ENCODE results near the gene ZNF625.
A peak's percentile ranks its signal among the peaks of the same experiment; 100 is the strongest.

ZNF625 gene

GRCh38 chr19:12156223-12157058, at the start of gene ZNF625:
ZNF625 (minus strand) TSS chr19:12156734; CDS start chr19:12156558, 176 bp downstream.
- H3K27me3 Mint-ChIP-seq: peaks cover 22% of the 10 kb centered on the region
- peak within 1 kb of the TSS; percentile 83 for H3K4me3 Mint-ChIP-seq
- ATAC-seq (replicated peaks; ENCODE audit: extremely low read depth, poor library complexity, severe bottlenecking): peak; percentile 36
- H3K9me3 Mint-ChIP-seq: no peaks in the 10 kb centered on the region
- peaks cover 9% of the 10 kb centered on the region for H3K4me1 Mint-ChIP-seq
- H3K36me3 Mint-ChIP-seq (ENCODE audit: insufficient read depth): no peaks in the 10 kb centered on the region
- peak within 1 kb of the TSS; percentile 64 for H3K27ac Mint-ChIP-seq (ENCODE audit: low read depth)
- DNase-seq (ENCODE audit: low spot score in 2 of 2): no peak

GRCh38 chr19:12205296-12205695, 48.8 kb upstream of the ZNF625 start:
- H3K9me3 Mint-ChIP-seq: peaks cover 14% of the 10 kb centered on the region
- ATAC-seq (replicated peaks; ENCODE audit: extremely low read depth, poor library complexity, severe bottlenecking): no peak

DNA sequence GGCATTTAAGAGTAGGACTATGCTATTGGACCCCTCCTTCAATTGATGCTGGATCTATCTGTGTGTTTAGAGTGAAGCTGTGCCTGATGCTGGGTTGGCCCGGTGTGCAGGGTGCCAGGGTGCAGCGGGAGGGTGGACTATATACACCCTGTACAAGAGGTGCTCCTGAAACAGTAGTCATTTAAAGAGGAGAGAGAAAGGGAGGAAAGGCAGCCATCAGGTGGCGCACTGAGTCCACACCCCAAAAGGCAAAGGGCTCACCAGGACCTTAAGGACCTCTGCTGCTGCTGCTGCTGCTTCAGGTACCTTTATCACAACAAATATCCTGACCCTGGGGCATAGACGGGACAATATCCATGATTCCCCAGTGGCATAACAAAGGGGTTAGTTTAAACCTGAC, 45.7 kb upstream of the ZNF625 start:
- no peaks in the 10 kb centered on the region for H3K27me3 Mint-ChIP-seq
- DNase-seq (ENCODE audit: low spot score in 2 of 2) (peak in 1 of 2 donors; percentile 18), ATAC-seq (replicated peaks; ENCODE audit: extremely low read depth, poor library complexity, severe bottlenecking) (no peak)
- H3K9me3 Mint-ChIP-seq: peaks cover 13% of the 10 kb centered on the region
- no peaks in the 10 kb centered on the region for H3K4me1 Mint-ChIP-seq
- H3K4me3 Mint-ChIP-seq: no peak overlapping the region
- H3K27ac Mint-ChIP-seq (ENCODE audit: low read depth): no peak overlapping the region
- H3K36me3 Mint-ChIP-seq (ENCODE audit: insufficient read depth): no peaks in the 10 kb centered on the region

More at GRCh38 chr19:12205296-12205695, 48.8 kb upstream of the ZNF625 start:
- no peak overlapping the region for H3K4me3 Mint-ChIP-seq
- H3K4me1 Mint-ChIP-seq: no peaks in the 10 kb centered on the region
- H3K27me3 Mint-ChIP-seq: no peaks in the 10 kb centered on the region
- no peak overlapping the region for H3K27ac Mint-ChIP-seq (ENCODE audit: low read depth)
- no peak for DNase-seq (ENCODE audit: low spot score in 2 of 2)
- peaks cover 2% of the 10 kb centered on the region for H3K36me3 Mint-ChIP-seq (ENCODE audit: insufficient read depth)

GRCh38 chr19:12199757-12200419, 43.4 kb upstream of the ZNF625 start:
- Mint-ChIP-seq H3K27me3 (no peaks in the 10 kb centered on the region), H3K4me1 (no peaks in the 10 kb centered on the region), H3K4me3 (no peak overlapping the region), H3K9me3 (peaks cover 6% of the 10 kb centered on the region), H3K27ac (ENCODE audit: low read depth) (no peak overlapping the region), H3K36me3 (ENCODE audit: insufficient read depth) (no peaks in the 10 kb centered on the region)
- no peak for ATAC-seq (replicated peaks; ENCODE audit: extremely low read depth, poor library complexity, severe bottlenecking)
- no peak for DNase-seq (ENCODE audit: low spot score in 2 of 2)

DNA sequence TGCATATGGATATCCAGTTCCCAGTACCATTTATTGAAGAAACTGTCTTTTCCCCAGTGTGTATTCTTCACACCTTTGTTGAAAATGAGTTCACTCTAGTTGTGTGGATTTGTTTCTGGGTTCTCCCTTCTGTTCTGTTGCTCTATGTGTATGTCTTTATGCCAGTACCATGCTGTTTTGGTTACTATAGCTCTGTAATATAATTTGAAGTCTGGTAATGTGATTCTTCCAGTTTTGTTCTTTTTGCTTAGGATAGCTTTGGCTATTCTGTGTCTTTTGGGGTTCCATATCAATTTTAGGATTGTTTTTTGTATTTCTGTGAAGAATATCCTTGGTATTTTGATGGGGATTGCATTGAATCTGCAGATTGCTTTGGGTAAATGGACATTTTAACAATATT, 41.6 kb upstream of the ZNF625 start:
- H3K36me3 Mint-ChIP-seq (ENCODE audit: insufficient read depth): peaks cover 4% of the 10 kb centered on the region
- DNase-seq (ENCODE audit: low spot score in 2 of 2) (no peak), ATAC-seq (replicated peaks; ENCODE audit: extremely low read depth, poor library complexity, severe bottlenecking) (no peak)
- H3K9me3 Mint-ChIP-seq: peaks cover 11% of the 10 kb centered on the region
- no peaks in the 10 kb centered on the region for H3K27me3 Mint-ChIP-seq
- no peak overlapping the region for H3K4me3 Mint-ChIP-seq
- H3K27ac Mint-ChIP-seq (ENCODE audit: low read depth): no peak overlapping the region
- H3K4me1 Mint-ChIP-seq: no peaks in the 10 kb centered on the region

DNA sequence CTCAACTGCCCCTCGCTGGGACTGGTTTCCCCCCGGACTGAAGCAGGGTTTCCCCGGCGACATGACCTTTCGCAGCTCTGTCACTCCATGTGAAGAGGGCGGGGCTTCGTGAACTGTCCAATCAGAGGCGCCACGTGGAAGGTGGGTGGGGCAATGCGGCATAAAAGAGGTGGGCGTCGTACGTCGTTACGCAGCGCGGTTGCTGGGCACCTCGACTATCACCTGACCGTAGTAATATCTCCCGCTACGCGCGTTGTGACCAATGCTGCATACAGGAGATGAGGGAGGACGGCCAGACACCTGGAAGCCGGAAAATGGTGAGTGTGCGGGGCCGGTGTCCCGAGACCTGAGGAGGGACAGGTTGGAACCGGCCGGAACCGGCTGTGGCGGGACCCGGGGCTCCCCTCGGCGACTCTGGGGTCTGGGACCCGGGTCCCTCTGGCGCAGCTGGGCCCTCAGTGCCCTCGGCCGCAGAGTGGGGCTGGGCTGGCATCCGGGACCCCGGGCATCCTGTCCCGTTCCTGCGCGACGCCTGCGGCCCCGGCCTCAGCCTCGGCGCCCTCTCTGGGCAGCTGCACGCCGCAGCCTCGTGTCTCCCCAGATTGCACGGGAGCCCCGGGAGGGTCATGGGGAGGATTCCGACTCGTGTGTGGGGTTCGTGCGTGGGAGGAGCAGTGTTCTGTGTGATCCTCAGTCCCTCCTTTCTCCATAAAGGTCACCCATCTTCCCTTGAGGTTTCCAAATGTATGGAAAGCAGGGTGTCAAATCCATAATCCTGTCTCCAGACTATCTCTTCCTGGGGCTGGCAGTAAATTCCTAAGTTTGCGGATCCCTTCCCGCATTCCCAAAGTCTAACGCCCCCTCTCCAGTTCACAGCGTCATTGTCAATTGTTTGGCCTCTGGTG, 38.5 kb upstream of the ZNF625 start:
- H3K36me3 Mint-ChIP-seq (ENCODE audit: insufficient read depth): peaks cover 14% of the 10 kb centered on the region
- ATAC-seq (replicated peaks; ENCODE audit: extremely low read depth, poor library complexity, severe bottlenecking) (peak; percentile 40), DNase-seq (ENCODE audit: low spot score in 2 of 2) (peak in 1 of 2 donors; percentile 13)
- no peaks in the 10 kb centered on the region for H3K4me1 Mint-ChIP-seq
- no peaks in the 10 kb centered on the region for H3K27me3 Mint-ChIP-seq
- no peak overlapping the region for H3K27ac Mint-ChIP-seq (ENCODE audit: low read depth)
- peaks cover 11% of the 10 kb centered on the region for H3K9me3 Mint-ChIP-seq
- peak overlapping the region; percentile 46 for H3K4me3 Mint-ChIP-seq

DNA sequence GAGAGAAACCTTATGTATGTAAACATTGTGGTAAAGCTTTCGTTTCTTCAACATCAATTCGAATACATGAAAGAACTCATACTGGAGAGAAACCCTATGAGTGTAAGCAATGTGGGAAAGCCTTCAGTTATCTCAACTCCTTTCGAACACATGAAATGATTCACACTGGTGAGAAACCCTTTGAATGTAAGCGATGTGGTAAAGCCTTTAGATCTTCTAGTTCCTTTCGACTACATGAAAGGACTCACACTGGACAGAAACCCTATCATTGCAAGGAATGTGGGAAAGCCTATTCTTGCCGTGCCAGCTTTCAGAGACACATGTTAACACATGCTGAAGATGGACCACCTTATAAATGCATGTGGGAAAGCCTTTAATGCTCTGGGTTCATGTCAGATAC, 31.1 kb upstream of the ZNF625 start:
- no peaks in the 10 kb centered on the region for H3K4me1 Mint-ChIP-seq
- DNase-seq (ENCODE audit: low spot score in 2 of 2) (no peak), ATAC-seq (replicated peaks; ENCODE audit: extremely low read depth, poor library complexity, severe bottlenecking) (no peak)
- peaks cover 11% of the 10 kb centered on the region for H3K9me3 Mint-ChIP-seq
- no peak overlapping the region for H3K27ac Mint-ChIP-seq (ENCODE audit: low read depth)
- no peak overlapping the region for H3K4me3 Mint-ChIP-seq
- peaks cover 62% of the 10 kb centered on the region for H3K36me3 Mint-ChIP-seq (ENCODE audit: insufficient read depth)
- H3K27me3 Mint-ChIP-seq: no peaks in the 10 kb centered on the region

GRCh38 chr19:12180377-12180776, 23.8 kb upstream of the ZNF625 start:
- peaks cover 20% of the 10 kb centered on the region for H3K4me1 Mint-ChIP-seq
- H3K4me3 Mint-ChIP-seq: peak overlapping the region; percentile 34
- no peak for DNase-seq (ENCODE audit: low spot score in 2 of 2)
- H3K27me3 Mint-ChIP-seq: no peaks in the 10 kb centered on the region
- H3K9me3 Mint-ChIP-seq: peaks cover under 1% of the 10 kb centered on the region
- ATAC-seq (replicated peaks; ENCODE audit: extremely low read depth, poor library complexity, severe bottlenecking): no peak
- peak overlapping the region; percentile 11 for H3K27ac Mint-ChIP-seq (ENCODE audit: low read depth)
- H3K36me3 Mint-ChIP-seq (ENCODE audit: insufficient read depth): peaks cover 32% of the 10 kb centered on the region

DNA sequence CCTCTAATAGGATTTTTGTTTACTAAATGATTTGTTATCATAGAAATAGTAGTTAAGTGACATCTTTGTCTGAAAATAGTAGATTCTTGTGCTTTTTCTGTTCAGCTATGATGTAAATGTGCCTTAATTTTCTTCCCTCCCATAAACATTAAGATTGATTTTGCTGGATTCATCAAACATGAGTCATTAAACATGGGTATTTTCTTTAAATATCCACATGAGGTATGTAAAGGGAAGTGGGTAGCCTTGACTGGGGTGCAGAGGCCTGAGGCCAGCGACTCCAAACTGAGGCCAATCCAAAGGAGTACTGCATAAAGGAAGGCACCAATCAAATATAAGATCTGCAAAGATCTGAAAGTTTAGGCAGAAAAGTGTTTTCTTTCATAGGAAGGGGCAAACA, 10.1 kb upstream of the ZNF625 start:
- ATAC-seq (replicated peaks; ENCODE audit: extremely low read depth, poor library complexity, severe bottlenecking) (no peak), DNase-seq (ENCODE audit: low spot score in 2 of 2) (no peak)
- peaks cover 32% of the 10 kb centered on the region for H3K36me3 Mint-ChIP-seq (ENCODE audit: insufficient read depth)
- H3K9me3 Mint-ChIP-seq: no peaks in the 10 kb centered on the region
- no peak overlapping the region for H3K4me3 Mint-ChIP-seq
- H3K4me1 Mint-ChIP-seq: peaks cover 46% of the 10 kb centered on the region
- H3K27me3 Mint-ChIP-seq: no peaks in the 10 kb centered on the region
- H3K27ac Mint-ChIP-seq (ENCODE audit: low read depth): peak overlapping the region; percentile 3

- Mint-ChIP-seq H3K36me3 (ENCODE audit: insufficient read depth) (peaks cover 15% of the 10 kb centered on the region), H3K27me3 (no peaks in the 10 kb centered on the region), H3K27ac (ENCODE audit: low read depth) (peak overlapping the region; percentile 99), H3K4me3 (peak overlapping the region; percentile 82), H3K4me1 (peaks cover 40% of the 10 kb centered on the region), H3K9me3 (no peaks in the 10 kb centered on the region)
- no peak for ATAC-seq (replicated peaks; ENCODE audit: extremely low read depth, poor library complexity, severe bottlenecking)
- no peak for DNase-seq (ENCODE audit: low spot score in 2 of 2)
These were observed 7.3 kb upstream of the ZNF625 start for GRCh38 chr19:12163826-12164225.

DNA sequence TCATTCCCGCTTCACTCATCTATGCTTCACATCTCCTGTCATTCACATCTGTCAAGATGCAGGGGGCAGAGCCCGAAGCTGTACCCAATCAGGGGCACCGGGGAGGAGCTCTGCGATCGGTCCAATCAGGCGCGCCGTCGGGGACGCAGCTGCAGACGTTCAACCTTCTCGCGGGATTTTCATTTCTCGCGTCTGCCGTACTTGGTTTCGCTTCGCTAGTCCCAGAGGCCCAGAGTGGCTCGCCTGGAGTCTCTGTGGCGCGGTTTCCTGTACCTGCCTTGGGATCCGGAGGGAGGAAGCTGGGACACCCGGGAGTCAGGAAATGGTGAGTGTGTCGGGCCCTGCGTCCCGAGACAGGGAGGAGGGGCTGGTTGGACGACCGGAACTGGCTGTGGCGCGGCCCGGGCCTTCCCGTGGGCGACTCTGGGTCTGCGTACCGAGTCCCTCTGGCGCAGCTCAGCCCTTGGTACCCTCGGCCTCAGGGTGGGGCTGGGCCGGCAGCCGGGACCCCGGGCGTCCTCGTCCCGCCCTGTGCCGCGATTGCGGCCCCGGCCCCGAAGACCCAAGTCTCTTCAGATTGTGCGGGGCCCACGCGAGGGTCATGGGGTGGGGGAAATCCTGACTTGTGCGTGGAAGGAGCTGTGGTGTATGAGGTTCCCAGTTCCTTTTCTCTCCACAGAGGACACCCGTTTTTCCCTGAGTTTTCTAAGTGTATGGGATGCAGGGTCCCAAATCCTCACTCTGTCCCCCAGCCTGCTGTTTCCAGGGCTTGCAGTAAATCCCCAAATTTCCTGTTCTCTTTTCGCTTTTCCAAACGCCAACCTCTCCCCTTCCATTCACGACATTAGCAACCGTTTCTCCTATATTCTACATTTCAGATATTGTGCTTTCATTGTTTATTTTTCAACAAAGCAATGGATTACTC, 6.6 kb upstream of the ZNF625 start, which contains the start of gene ZNF136:
TSS of gene ZNF136 (plus strand) at position 215 of the 925 bp plus-strand sequence. CDS start at position 323, 108 bp downstream.
- peaks cover 40% of the 10 kb centered on the region for H3K4me1 Mint-ChIP-seq
- peaks cover 13% of the 10 kb centered on the region for H3K36me3 Mint-ChIP-seq (ENCODE audit: insufficient read depth)
- H3K9me3 Mint-ChIP-seq: no peaks in the 10 kb centered on the region
- DNase-seq (ENCODE audit: low spot score in 2 of 2) (peak; percentile 75 to 88), ATAC-seq (replicated peaks; ENCODE audit: extremely low read depth, poor library complexity, severe bottlenecking) (peak; percentile 100)
- H3K27ac Mint-ChIP-seq (ENCODE audit: low read depth): peak within 1 kb of the TSS; percentile 99
- H3K4me3 Mint-ChIP-seq: peak within 1 kb of the TSS; percentile 82
- no peaks in the 10 kb centered on the region for H3K27me3 Mint-ChIP-seq

Measured in central memory CD8-positive, alpha-beta T cell (primary cell).